HG03342 (cell line): ENCODE measurements around the gene STUM.

Source experiments
- ATAC-seq: cut with Tn5 transposase; IDR thresholded peaks from one replicate; pipeline ENCODE4 v1.9.1; 2021; ENCODE audit warnings: mild to moderate bottlenecking, moderate library complexity; ENCODE audit not compliant: unreplicated experiment

STUM gene

DNA sequence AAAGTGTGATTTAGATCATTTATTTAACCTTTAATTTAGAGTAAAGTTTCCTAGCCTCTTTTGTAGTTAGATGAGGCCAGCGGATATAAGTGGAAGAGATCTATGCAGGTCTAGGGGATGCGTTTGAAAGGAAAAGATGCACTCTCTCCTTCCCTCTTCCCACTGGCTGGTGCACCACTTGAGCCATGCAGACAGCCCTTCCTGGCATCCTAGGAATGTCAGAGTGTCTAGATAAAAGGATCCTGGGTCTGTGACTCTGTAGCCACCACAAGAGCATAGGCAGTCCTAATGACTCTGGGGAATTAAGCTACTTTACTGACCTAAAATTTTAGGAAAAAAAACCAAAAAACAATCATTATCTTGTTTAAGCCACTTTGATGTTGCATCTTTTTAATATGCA lies 16.0 kb upstream of the STUM start:
- no peak for ATAC-seq

DNA sequence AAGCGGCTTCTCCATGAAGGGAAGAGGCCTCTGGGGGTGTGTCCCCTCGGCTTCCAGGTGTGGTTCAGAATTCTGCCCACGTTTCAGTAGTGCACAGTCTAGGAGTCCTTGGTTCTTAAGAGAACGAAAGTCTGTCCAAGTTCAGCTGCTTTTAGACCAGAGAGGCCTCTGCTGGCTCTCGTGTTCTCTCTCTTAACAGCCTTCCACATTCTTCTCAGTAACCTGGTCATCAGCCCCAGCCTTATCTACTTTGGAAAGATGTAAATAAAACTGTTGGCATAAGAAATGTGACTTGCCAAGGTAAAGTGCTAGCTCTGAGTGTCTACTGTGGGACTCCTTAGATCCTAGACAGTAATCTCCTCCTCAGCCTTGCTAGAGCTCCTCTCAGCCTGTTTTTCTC lies 15.3 kb upstream of the STUM start:
- no peak for ATAC-seq

DNA sequence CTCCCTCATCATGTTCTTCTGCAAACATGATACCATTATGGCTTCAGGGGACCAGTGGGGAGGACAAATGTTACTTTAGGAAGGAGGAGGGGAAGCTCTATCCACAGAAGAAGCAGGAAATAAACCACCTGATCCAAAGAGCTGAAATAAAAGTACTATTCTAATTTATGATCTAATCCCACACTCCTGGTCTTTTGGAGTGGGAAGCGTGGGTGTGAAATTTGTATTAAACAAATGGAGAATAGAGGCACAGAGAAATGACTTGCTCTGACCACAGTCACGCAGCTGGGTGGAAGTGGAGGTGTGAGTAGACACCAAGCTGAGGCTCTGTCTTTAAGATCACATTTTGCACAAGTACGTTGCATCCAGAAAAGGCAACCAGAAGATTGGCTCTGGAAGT lies 14.5 kb upstream of the STUM start:
- no peak for ATAC-seq

DNA sequence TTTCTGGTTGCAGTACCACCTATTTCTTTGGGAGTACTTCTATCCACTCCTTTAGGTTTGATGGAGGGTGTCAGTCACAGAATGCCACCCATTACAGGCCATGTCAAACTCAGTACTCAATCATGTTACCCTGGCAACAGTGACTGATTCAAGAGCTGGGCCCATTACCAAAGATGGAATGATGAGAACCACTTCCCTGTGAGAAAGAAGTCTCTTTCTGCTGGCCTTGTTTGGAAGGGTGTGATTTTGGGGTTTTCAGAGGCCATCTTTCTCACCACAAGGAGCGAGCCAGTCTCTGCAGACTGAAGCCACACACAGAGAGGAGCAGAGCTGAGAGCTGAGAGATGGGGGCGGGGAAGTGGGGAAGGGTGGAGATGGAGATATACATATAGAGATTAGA lies 13.9 kb upstream of the STUM start:
- no peak for ATAC-seq

DNA sequence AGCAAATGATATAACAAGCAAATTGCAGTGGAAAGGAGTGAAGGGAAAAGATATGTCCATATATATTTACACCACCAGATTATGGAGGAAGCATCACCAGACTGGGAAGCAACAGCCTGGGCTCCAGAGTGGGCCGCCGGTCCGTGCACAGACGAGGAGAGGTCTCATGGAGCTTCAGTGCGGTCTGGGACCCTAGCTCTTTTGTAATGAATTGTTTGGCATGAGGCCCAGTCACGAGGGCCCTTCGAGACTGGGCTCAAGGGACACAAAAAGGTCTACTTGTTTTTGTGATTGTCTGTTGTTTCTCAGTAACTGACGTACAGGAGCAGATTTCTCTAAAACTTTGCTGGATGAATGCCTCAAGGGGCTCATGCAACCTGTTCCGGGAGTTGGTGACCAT lies 12.9 kb upstream of the STUM start:
- no peak for ATAC-seq

DNA sequence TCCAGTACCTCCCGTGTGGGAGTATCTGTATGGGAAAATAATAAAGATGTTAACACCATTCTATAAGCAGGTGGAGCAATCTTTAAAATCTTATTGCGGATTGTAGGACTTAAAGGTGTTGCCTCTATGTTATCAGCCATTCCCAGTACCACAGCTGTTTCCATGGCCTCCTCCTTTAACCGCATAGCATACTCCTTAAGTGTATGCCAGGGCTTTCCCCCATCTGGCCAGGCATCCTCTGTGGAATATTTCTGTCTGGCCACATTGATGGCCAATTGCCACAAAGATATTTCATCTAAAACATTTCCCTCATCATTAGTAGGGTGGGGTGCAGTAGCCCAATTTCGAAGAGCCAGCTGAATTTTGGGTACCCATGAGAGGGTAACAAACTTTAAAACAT lies 7.3 kb upstream of the STUM start:
- no peak for ATAC-seq

DNA sequence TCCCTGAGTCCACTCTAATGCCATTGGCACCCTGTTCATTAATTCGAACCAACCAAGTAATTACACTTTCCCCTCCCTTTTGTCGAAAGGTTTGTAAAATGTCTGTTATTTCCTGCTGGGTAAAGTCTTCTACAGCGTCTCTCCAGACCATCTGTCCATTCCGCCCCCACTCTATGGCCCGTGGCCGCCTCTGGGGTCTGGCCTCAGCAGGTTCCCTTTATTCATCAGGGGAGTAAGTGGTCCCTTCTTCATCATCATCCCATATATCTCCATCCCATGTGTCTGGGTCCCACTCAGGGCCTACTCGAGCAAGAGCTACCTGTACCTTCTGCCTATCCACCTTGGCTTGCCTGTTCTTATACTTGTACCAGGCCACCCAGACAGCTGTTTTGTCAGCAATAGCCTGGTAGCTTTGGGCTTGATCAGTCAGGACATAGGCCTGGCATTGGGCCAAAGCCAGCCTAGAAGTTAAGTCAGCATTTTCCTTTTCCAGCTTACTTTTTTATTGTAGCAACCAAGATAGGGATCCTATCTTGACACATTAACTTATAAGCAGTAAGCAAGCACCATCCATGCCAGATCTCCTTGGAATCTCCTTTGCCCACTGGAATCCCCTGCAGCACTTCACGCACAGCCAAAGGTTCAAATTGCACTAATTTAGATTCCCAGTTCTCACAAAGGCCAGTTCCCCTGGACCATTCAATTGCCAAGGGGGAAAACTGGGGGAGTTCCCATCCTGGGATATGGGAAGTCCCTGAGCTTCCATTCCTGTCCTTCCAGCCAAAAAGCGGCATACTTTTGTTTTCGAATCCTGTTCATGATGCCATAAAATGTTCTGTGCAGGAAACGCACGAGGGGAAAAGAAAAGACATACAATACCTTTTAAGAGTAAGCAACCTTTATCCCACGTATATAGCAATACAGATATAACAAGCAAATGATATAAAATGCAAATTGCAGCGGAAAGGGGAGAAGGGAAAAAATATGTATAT lies 6.6 kb upstream of the STUM start:
- no peak for ATAC-seq

DNA sequence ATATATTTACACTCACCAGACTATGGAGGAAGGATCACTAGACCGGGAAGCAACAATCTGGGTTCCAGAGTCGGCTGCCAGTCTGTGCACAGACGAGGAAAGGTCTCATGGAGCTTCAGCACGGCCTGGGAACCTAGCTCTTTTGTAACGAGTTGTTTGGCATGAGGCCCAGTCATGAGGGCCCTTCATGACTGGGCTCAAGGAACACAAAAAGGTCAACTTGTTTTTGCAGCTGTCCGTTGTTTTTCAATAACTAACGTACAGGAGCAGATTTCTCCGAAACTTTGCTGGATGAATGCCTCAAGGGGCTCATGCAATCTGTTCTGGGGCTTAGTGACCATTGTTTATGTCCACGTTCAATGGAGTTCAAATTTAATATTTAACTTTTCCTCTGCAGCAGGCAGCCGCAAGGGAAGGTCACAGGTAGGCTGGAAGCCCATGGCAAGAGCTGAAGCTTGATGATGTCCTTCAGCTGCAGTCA lies 5.9 kb upstream of the STUM start:
- ATAC-seq, result no peak

DNA sequence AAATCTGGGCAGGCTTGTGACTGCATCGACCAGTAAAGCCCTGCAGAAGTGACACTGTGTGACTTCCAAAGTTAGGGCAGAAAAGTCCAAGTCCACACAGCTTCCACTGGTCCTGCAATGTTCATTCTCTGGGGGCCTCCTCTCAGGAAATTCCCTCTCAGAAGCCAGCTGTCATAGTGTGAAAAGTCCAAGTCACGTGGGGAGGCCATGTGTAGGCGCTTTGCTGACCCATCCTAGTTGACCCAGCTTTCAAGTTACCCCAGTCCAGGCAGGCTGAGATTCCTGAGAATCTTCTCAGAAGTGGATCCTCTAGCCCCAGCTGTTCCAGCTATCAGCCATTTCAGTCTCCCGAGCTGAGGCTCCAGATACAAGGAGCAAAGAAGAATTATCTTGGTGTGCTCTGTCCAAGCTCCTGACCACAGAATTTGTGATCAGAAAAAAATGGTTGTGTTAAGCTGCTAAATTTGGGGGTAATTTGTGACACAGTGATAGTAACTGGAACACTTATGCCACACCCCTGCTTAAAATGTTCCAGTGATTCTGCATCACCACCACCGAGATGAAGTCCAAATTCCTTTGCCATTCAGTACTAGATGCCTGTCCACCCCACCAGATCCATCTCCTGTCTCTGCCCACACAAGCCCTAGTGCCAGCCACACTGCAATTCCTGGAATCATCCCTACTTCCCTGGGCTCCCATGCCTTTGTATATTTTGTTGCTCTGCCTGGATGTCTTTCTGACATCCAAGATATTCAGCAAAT lies 2.5 kb upstream of the STUM start:
- ATAC-seq, result no peak

DNA sequence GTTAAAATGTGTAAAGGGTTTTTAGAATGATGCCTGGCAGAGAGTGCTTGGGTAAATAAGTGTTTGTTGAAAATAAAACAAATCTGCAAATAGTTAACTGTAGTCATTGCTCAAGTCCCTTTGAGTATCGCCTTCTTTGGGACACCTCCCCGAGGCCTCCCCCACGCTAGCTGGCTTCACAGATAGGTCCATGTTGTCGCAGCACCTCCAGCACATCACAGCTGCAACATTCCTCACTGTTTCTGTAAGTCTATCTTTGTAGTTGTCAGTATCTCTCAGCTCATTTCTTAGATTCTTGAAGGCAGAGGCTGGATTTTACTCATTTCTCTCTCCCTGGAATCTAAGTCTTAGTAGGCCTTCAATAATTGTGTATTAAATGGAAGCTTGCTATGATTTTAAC lies 1.6 kb upstream of the STUM start:
- no peak for ATAC-seq

DNA sequence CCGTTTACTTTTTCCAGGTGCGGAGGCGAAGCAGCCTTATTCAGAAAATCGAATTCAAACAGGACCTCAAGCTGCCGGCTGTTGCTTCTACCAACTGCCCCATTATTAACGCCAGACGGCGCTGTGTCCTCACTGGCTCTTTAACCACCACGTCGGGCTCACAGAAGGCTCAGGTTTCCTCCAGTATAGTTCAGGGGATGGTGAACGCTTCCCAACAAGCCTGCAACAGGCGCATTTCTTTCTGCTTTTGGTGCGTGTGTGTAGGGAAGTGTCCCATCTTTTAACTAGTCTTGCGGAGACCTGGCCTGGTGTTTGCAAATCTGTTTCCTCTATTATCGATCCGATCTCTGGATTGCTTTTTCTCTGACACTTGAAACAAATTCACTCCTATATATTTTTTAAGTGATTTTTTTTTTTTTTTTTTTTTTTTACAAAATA lies 791 bp upstream of the STUM start:
- peak; percentile 83 for ATAC-seq

DNA sequence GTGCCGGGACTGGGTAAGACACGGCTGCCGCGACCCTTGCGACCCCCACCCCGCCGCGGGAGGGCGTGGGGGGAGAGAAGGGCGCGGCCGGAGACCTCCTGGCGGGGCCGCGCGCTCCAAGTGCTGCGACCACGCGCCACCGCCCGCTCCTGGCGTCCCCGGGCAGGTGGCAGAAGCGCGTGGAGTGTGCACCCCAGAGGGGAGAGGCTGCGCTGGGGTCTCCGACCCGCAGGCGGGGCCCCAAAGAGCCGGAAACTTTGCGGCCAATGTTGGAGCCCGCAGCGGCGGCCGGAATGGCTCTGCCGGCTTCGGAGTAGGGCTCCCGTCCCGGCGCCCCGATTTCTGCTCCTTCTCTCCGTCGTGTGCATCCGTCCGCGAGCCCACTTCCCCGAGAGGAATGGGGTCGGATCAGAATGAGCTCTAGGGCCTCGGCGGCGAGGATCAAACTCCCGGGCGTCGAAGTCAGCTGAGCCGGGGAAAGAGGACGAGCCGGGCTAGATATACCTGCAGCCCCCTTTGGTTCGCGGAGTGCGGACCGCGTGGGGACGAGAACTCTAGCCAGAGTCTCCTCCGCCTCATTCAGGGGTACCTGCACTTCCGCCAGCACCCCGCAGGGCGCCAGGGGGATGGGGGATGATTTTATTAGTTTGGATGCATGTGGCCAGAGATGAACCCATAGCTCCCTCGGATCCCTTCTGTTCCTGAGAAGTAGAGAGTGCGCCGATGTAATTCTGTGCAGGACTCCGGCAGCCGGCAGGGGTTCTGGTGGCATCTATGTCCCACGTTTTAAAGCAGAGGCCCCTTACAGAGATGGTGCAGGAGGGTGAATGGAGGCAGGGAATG lies 751 bp downstream of the STUM start:
- no peak for ATAC-seq

DNA sequence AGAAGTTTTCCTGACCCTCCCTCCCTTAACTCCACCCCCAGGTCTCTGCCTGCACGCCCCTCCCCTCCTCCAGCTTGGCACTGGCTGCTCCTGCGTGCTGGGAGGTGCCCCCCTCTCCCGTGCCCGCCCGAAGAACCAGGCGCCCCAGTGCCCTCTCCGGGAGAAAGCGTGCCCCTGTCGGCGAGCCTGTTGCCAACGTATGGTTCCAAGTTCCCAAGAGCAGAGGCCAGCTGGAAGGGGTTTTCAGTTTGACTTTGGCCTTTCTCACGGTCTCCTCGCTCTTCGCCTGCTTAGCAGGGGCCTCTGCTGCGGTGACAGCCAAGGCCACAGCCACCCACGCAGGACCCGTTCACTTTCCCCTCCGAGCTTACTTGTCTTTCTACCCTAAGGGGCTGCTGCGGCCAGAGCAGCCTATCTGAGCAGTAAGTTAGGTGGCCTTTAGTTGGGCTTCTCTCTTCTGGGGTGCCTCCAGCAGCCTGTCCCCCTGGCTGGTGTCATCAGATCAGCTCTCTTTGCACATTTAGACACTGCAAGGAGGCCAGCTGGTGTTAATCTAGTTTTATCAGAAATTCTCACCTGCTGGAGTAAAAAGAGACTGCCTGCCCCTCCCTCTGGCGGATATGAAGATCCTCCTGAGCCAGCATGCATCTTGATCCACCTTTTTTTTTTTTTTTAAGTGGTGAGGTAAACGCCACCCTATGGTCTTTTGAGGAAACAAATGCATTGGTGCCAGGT lies 1.5 kb downstream of the STUM start:
- no peak for ATAC-seq

DNA sequence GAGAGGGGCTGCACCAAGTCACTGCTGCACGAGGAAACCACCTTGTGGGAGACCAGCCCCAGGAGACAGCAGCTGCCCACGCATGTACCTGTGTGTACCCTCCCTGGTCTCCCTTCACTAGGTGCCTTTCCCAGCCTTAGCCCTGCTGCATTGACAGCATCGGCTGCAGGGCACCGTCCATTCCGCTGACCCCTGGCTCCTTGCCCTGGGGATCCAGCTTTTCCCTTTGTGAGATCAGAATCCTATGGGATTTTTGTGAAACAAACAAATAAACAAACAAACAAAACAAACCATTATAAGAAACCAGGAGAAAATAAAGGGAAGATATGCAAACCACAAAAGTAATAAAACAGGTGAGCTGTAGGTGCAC lies 2.1 kb downstream of the STUM start:
- ATAC-seq, result no peak

DNA sequence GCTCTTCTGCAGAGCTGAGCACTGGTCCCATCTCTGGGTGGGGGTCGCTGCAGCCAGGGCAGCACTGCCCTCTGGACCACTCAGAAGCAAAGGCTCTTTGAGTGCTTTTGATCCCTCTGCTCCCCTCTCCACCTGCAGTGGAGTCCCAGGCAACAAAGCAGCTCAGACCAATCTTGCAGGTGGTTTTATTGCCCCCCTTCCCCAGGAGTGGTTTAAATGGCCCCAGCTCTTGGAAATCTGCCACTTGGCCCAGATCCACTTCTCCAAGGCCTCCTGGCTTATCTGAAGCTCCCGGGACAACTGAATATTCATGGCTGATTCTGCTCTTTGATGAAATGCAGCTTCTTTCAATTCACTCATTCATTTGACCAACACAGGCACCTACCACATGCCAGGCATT lies 2.7 kb downstream of the STUM start:
- no peak for ATAC-seq

DNA sequence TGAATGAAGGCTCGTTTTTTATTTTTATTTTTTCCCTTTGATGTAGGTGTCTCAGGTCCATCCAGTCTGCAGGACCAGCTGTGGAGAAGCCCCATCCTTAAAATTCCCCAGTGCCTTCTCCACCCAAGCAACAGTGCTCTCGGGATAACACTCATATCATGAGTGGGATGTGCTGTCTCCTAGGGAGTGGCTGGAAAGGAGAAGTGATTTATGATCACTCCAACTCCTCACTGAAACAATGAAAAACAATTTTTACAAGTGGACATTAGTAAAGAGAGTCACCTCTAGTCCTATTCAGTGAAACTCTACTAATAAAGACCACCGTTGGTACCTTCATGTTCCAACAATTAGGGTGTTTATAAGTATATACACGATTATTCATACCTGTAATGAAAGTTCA lies 3.5 kb downstream of the STUM start:
- no peak for ATAC-seq

DNA sequence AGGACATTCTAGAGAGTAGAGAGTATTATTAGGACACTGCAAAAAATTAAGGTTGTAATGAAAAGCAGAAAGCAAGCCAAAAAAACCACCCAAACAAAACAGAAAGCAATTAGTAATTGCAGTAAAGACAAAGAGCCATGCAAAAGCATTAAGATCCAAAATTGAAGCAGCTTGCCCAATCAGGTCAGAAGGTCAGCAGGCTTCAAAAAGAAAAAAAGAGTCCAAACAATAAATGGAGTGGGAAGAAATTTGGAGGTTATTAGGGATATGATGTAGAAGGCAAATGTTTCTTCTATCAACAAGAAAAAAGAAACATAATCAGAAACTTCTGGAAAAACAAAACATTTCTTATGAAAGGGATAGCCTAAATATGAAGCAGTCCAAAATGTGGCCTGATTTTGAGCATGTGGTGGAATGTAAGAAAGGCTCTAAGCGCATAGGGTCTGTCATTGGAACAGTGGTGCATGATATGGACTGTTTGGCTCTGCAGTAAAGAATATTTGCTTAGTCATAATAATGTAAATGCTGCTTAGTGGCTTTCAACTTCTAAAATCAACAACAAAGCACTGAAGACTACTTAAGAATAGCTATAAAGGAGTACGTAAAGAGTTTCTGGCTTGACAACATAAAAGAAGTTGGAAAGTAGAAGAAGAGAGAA lies 4.8 kb downstream of the STUM start:
- ATAC-seq, result no peak

DNA sequence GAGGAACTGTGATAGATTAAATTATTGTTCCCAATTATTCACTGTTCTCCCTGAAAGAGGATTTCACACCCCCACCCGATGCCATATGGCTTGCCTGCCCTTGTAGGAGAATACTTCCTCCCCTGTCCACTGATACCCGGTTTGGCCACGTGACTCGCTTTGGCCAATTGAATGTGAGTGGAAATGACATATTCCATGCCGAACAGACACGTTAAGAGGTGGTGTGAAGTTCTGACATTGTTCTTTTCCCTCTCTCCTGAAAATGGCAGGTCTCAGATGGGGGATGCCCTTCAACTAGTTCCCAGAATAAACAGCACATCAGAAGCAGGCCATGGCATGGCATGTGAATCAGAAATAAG lies 5.3 kb downstream of the STUM start:
- no peak for ATAC-seq

DNA sequence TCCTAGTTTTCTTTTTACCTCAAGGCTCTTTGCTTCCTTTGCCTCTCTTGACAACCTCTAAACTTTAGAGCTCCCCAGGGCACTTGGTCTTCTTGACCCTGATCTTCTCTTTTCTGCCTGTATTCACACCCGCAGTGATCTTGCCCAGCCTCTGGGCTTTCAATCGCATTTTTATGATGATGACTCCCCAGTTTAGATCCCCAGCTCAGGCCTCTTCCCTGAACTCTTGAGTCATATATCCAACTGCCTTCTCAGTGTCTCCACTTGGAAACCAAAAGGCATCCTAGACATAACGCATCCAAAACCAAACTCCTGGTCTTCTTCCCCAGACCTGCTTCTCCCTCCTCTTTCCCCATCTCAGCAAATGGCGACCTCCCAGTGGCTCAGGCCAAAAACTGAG lies 6.5 kb downstream of the STUM start:
- ATAC-seq, result no peak

DNA sequence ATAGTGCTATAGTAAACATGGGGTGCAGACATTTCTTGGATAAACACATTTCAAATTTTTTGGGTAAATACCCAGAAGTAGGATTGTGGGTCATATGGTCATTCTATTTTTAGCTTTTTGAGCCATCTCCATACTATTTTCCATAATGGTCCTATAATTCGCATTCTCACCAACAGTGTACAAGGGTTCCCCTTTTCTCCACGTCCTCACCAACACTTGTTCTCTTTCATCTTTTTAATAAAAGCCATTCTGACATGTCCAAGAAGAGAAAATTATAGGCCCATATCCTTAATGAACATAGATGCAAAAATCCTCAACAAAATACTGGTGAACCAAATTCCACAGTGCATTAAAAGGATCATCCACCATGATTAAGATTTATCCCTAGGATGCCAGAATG lies 8.9 kb downstream of the STUM start:
- ATAC-seq, result no peak
